Activated CD4-positive, alpha-beta T cell treated with anti-CD3 and anti-CD28 coated beads, Interleukin-2, amount 10 ng/mL, durations not matched to agents 24 days and 14 days (primary cell): Measurements from ENCODE around the gene LRRC32. TPM values are rescaled to one million over a fixed set of nuclear protein-coding genes. Genes with fewer than 3 reads are reported as not detected.
"Not testable (repeated sequence)": the region's sequence is repeated elsewhere in the genome, so short reads cannot be mapped to it uniquely, and the experiment has no call there.

Source experiments
- DNase-seq: peaks from one replicate; pipeline ENCODE4 v3.0.0; 2022
- H3K27ac Mint-ChIP-seq: one replicate; pipeline ENCODE4 v1.8.0; 2022; ENCODE audit warnings: mild to moderate bottlenecking, mixed read lengths
- H3K27me3 Mint-ChIP-seq: one replicate; pipeline ENCODE4 v1.8.0; 2022; ENCODE audit warnings: mixed read lengths
- H3K36me3 Mint-ChIP-seq: one replicate; pipeline ENCODE4 v1.8.0; 2022; ENCODE audit warnings: low read depth, mild to moderate bottlenecking, mixed read lengths
- H3K4me1 Mint-ChIP-seq: one replicate; pipeline ENCODE4 v1.8.0; 2021; ENCODE audit warnings: mixed read lengths
- H3K4me3 Mint-ChIP-seq: one replicate; pipeline ENCODE4 v1.8.0; 2022; ENCODE audit warnings: mild to moderate bottlenecking, moderate library complexity, mixed read lengths
- H3K9me3 Mint-ChIP-seq: one replicate; pipeline ENCODE4 v1.8.0; 2021; ENCODE audit warnings: mixed read lengths
- intact Hi-C: fragments of 100-400 bp; cut with micrococcal nuclease; formaldehyde crosslinking; loops from one replicate; pipeline ENCODE4 v1.15.1; 2023
- total RNA-seq: library from RNA; stranded (reverse); gene quantifications from 2 replicates; pipeline ENCODE4 v1.2.3, GENCODE V29; 2022

Gene LRRC32
- total RNA-seq, 1 donor from 2014 or later: 8.6 TPM

GRCh38 chr11:76626266-76626665 lies 44.3 kb downstream of the LRRC32 start:
- Mint-ChIP-seq H3K36me3 (peaks cover 11% of the 10 kb centered on the region), H3K27me3 (no peaks in the 10 kb centered on the region), H3K9me3 (peaks cover 16% of the 10 kb centered on the region), H3K4me3 (no peak overlapping the region), H3K27ac (peak overlapping the region; percentile 13), H3K4me1 (peaks cover 41% of the 10 kb centered on the region)
- DNase-seq: no peak
- intact Hi-C loops: loop anchor here (2.0 kb wide), 2 partner anchors 37 to 47 kb away; no protein-coding TSS in a partner anchor

DNA sequence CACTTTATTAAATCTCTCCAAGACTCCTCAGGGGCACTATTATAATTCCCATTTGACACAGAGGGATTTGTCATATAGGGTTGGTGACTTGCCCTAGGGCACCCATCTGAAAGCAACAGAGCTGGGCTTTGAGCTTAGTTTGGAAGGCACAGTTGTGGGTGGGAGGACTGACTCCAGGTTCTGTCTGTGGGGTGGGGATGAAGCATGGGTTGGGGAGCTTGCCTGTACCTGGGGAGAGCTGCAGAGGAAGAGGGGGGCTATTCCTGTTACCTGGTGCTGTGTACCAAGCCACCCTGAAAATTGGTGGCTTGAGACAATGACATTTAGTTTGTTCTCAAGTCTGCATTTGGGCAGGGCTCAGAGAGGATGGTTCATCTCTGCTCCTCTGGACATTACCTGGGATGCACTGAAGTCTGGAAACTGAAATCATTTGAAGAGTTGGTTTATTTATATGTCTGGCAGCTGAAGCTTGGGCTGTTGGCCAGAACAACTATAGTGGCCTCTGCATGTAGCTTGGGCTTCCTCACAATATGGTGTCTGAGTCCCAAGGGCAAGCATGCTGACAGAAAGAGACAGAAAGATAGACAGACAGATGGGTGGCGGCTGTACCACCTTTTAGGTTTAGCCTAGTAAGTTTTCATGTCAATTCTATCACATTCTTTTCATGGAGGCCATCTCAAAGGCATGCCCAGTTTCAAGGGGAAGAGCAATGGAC lies 44.9 kb downstream of the LRRC32 start:
- Mint-ChIP-seq H3K9me3 (peaks cover 16% of the 10 kb centered on the region), H3K27me3 (no peaks in the 10 kb centered on the region), H3K4me1 (peaks cover 40% of the 10 kb centered on the region), H3K36me3 (peaks cover 11% of the 10 kb centered on the region), H3K4me3 (no peak overlapping the region), H3K27ac (no peak overlapping the region)
- intact Hi-C loops: loop anchor here (2.0 kb wide), 2 partner anchors 37 to 47 kb away; no protein-coding TSS in a partner anchor
- no peak for DNase-seq

GRCh38 chr11:76624500-76625379 lies 45.8 kb downstream of the LRRC32 start:
- no peak for DNase-seq
- H3K4me1 Mint-ChIP-seq: peaks cover 31% of the 10 kb centered on the region
- intact Hi-C loops: no loop called here
- H3K27ac Mint-ChIP-seq: no peak overlapping the region
- H3K36me3 Mint-ChIP-seq: peaks cover 11% of the 10 kb centered on the region
- H3K27me3 Mint-ChIP-seq: no peaks in the 10 kb centered on the region
- H3K9me3 Mint-ChIP-seq: peaks cover 16% of the 10 kb centered on the region
- no peak overlapping the region for H3K4me3 Mint-ChIP-seq

GRCh38 chr11:76623884-76624419 lies 46.6 kb downstream of the LRRC32 start:
- Mint-ChIP-seq H3K36me3 (peaks cover 11% of the 10 kb centered on the region), H3K9me3 (peaks cover 16% of the 10 kb centered on the region), H3K27ac (no peak overlapping the region), H3K4me1 (peaks cover 24% of the 10 kb centered on the region), H3K4me3 (no peak overlapping the region), H3K27me3 (no peaks in the 10 kb centered on the region)
- no peak for DNase-seq
- intact Hi-C loops: no loop called here

- H3K36me3 Mint-ChIP-seq: peaks cover 11% of the 10 kb centered on the region
- no peak overlapping the region for H3K27ac Mint-ChIP-seq
- H3K4me3 Mint-ChIP-seq: no peak overlapping the region
- peaks cover 18% of the 10 kb centered on the region for H3K4me1 Mint-ChIP-seq
- intact Hi-C loops: no loop called here
- H3K9me3 Mint-ChIP-seq: peaks cover 16% of the 10 kb centered on the region
- no peak for DNase-seq
- no peaks in the 10 kb centered on the region for H3K27me3 Mint-ChIP-seq
Measured at GRCh38 chr11:76623171-76623883, 47.2 kb downstream of the LRRC32 start.

DNA sequence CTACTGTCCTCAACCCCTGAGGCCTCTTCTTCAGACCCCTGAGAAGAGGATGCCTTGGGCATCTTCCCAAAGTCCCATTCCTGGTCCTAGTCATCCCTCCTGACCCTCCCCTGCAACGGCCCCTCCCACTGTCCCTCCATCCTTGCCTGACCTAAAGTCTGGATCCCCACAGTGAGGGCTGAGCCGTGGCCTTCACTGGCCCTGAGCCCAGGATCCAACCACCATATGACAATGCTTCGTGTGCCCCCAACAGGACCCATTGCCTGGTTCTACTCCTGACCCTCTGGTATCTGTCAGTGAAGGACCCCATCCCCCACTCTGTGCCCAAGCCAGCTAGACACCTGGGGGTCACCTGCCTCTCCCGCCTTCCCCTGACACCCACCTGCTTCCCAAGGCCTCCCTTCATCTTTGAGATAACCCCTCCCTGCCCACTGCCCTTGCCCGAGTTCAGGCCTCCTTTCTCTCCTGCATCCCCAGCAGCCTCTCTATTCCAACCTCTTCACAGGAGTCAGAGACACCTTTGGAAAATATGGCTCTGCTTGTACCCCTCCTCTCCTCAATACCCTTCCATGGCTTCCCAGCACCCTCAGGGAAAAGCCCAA lies 48.0 kb downstream of the LRRC32 start:
- Mint-ChIP-seq H3K36me3 (peaks cover 11% of the 10 kb centered on the region), H3K9me3 (peaks cover 13% of the 10 kb centered on the region), H3K27ac (no peak overlapping the region), H3K4me1 (peaks cover 13% of the 10 kb centered on the region), H3K4me3 (no peak overlapping the region), H3K27me3 (no peaks in the 10 kb centered on the region)
- intact Hi-C loops: no loop called here
- no peak for DNase-seq

GRCh38 chr11:76621868-76622267 lies 48.7 kb downstream of the LRRC32 start:
- peaks cover 9% of the 10 kb centered on the region for H3K36me3 Mint-ChIP-seq
- H3K4me3 Mint-ChIP-seq: no peak overlapping the region
- no peaks in the 10 kb centered on the region for H3K27me3 Mint-ChIP-seq
- H3K9me3 Mint-ChIP-seq: peaks cover 13% of the 10 kb centered on the region
- H3K27ac Mint-ChIP-seq: no peak overlapping the region
- H3K4me1 Mint-ChIP-seq: peaks cover 7% of the 10 kb centered on the region
- DNase-seq: no peak
- intact Hi-C loops: no loop called here

DNA sequence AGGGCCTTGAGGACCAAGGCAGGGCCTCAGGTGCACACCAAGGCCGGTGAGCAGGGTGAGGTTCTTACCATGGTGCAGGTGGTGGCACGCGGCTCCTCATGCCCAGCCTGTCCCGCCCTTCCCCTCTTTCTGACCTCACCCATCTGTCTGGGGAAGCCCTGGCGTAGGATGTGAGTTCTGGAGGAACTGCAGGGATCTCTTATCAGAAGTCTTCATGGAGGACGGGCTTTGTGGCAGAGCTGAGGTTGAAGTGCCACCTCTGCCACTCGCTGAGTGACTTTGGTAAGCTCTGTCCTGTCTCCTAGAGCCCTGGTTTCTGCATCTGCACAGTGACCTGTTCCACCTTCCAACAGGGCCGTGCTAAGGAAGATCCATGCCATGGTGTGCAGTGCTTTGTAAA lies 49.1 kb downstream of the LRRC32 start:
- H3K4me1 Mint-ChIP-seq: peaks cover 5% of the 10 kb centered on the region
- H3K9me3 Mint-ChIP-seq: peaks cover 13% of the 10 kb centered on the region
- no peak for DNase-seq
- H3K27me3 Mint-ChIP-seq: peaks cover 2% of the 10 kb centered on the region
- H3K27ac Mint-ChIP-seq: no peak overlapping the region
- H3K36me3 Mint-ChIP-seq: peaks cover 8% of the 10 kb centered on the region
- intact Hi-C loops: no loop called here
- H3K4me3 Mint-ChIP-seq: no peak overlapping the region

DNA sequence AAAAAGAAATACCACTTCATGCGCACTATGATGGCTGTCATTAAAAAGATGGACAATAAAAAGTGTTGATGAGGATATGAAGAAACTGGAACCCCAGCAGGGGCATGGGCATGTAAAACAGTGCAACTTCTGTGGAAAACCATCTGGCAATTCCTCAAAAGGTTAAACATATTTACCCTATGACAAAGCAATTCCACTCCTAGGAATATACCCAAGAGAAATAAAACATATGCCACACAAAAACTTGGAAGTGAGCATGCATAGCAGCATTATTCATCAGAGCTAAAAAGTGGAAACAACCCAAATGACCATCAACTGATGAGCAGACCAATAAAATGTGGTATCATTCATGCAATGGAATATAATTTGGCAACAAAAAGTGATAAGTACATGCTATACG lies 50.1 kb downstream of the LRRC32 start:
- H3K4me1 Mint-ChIP-seq: peaks cover 1% of the 10 kb centered on the region

DNA sequence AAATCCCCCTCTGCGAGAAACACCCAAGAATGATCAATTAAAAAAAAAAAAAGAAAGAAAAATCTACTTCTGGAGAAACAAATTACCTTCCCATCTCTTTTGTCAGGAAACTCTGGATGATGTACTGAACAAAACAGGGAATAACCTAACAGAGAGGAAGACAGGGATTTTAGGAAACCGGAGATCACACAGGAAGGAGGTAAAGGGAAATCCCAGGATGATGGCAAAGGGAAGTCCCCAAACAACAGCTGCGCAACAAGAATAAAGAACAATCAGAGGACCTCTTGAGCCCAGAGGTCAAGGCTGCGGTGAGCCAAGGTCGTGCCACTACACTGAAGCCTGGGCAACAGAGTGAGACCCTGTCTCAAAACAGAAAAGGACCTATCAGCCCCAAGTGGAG lies 50.7 kb downstream of the LRRC32 start:
- H3K27ac Mint-ChIP-seq, DNase-seq, H3K36me3 Mint-ChIP-seq, H3K4me3 Mint-ChIP-seq, intact Hi-C loops, H3K27me3 Mint-ChIP-seq, H3K4me1 Mint-ChIP-seq, H3K9me3 Mint-ChIP-seq: not testable (repeated sequence)

More for the DNA sequence above, 50.1 kb downstream of the LRRC32 start:
- H3K36me3 Mint-ChIP-seq: peaks cover 3% of the 10 kb centered on the region
- H3K4me3 Mint-ChIP-seq: no peak overlapping the region
- no peak for DNase-seq
- peaks cover 4% of the 10 kb centered on the region for H3K9me3 Mint-ChIP-seq
- H3K27me3 Mint-ChIP-seq: peaks cover 2% of the 10 kb centered on the region
- H3K27ac Mint-ChIP-seq: no peak overlapping the region
- intact Hi-C loops: no loop called here

DNA sequence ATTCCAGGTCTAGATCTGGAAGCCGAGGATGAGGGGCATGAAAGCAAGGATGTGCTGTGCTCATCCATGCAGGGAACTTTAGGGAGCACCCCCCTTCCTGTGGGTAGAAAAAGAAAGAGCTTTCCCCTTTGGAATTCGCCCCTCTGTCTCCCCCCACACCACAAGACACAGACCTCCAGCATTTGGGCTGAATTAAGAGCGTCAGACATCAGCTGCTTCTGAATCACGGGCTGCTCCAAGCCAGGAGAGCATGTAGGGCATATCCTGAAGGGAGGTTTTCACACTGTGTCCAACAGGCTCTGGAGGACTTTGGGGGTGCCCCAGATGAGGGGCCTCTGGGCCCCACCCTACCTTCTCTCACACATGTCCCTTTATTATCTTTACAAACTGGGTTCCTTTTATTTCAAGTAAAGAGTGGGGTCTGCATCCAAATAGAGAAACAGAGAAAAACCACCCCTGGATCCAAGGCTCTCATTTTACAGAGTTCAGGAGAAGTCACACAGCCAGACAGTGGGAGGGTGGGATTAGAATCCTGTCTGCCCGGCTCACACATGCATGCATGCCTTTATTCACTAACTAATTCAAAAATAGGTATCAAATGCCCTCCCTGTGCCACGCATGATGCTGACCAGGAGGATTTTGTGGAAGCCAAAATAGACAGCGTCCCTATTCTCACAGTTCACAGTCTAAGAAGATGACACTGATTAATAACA lies 52.8 kb downstream of the LRRC32 start:
- no peak overlapping the region for H3K27ac Mint-ChIP-seq
- no peak for DNase-seq
- H3K9me3 Mint-ChIP-seq: no peaks in the 10 kb centered on the region
- no peaks in the 10 kb centered on the region for H3K36me3 Mint-ChIP-seq
- intact Hi-C loops: no loop called here
- H3K27me3 Mint-ChIP-seq: peaks cover 7% of the 10 kb centered on the region
- H3K4me3 Mint-ChIP-seq: no peak overlapping the region
- H3K4me1 Mint-ChIP-seq: peaks cover 1% of the 10 kb centered on the region

GRCh38 chr11:76616676-76617552 lies 53.6 kb downstream of the LRRC32 start:
- H3K9me3 Mint-ChIP-seq: no peaks in the 10 kb centered on the region
- no peak overlapping the region for H3K4me3 Mint-ChIP-seq
- no peaks in the 10 kb centered on the region for H3K36me3 Mint-ChIP-seq
- peaks cover 7% of the 10 kb centered on the region for H3K27me3 Mint-ChIP-seq
- intact Hi-C loops: no loop called here
- peaks cover 1% of the 10 kb centered on the region for H3K4me1 Mint-ChIP-seq
- no peak for DNase-seq
- H3K27ac Mint-ChIP-seq: no peak overlapping the region
